Bronchial epithelial cell (primary cell): Measurements from ENCODE around the gene EDC3. TPM values are rescaled to one million over a fixed set of nuclear protein-coding genes. Genes with fewer than 3 reads are reported as not detected.
"Not testable (repeated sequence)": the region's sequence is repeated elsewhere in the genome, so short reads cannot be mapped to it uniquely, and the experiment has no call there.

Experiments
- DNase-seq: peaks from one replicate; pipeline ENCODE4 v3.0.0-alpha.2; 2010; ENCODE audit warnings: low read depth
- FAIRE-seq: peaks from 2 replicates; lab custom pipeline; 2011; peaks lifted over from hg19 to GRCh38; lab: Jason Lieb, UNC
- H3K27me3 ChIP-seq: 2 replicates; pipeline ENCODE4 v1.5.1; 2011; ENCODE audit warnings: low read length; ENCODE audit not compliant: control insufficient read depth, insufficient read depth
- H3K36me3 ChIP-seq: 2 replicates; pipeline ENCODE4 v1.5.1; 2011; ENCODE audit warnings: low read length; ENCODE audit not compliant: control insufficient read depth, insufficient read depth
- H3K4me3 ChIP-seq: 2 replicates; pipeline ENCODE4 v1.5.1; 2011; ENCODE audit warnings: mild to moderate bottlenecking, low read depth, low read length, control low read depth
- CTCF ChIP-seq: IDR thresholded peaks from 2 replicates; pipeline ENCODE4 v1.5.1; 2011; ENCODE audit warnings: mild to moderate bottlenecking, moderate library complexity, low read length, control low read depth, inconsistent platforms; ENCODE audit not compliant: insufficient read depth, severe bottlenecking
- total RNA-seq: library from RNA; depleted of rRNA; stranded (reverse); fragments of >200 nt; gene quantifications from 2 replicates; pipeline ENCODE4 v1.2.1, GENCODE V29; 2014

Gene EDC3
- total RNA-seq, 1 donor from 2014 or later: 6.1 TPM

- H3K36me3 ChIP-seq: peaks cover 41% of the 10 kb centered on the region
Observed at GRCh38 chr15:74630284-74631086, 65.3 kb downstream of the EDC3 start.

GRCh38 chr15:74629696-74630095, 66.1 kb downstream of the EDC3 start:
- FAIRE-seq, H3K4me3 ChIP-seq, DNase-seq, H3K27me3 ChIP-seq: not testable (repeated sequence)
- peaks cover 45% of the 10 kb centered on the region for H3K36me3 ChIP-seq

More at GRCh38 chr15:74630284-74631086, 65.3 kb downstream of the EDC3 start:
- no peak for DNase-seq
- Histone ChIP-seq H3K4me3 (no peak overlapping the region), H3K27me3 (no peaks in the 10 kb centered on the region)
- FAIRE-seq: no peak
- no peak for TF ChIP-seq CTCF

GRCh38 chr15:74628949-74629348, 66.9 kb downstream of the EDC3 start:
- Histone ChIP-seq H3K36me3 (peaks cover 48% of the 10 kb centered on the region), H3K27me3 (no peaks in the 10 kb centered on the region), H3K4me3 (no peak overlapping the region)
- no peak for FAIRE-seq
- no peak for TF ChIP-seq CTCF
- DNase-seq: no peak

- no peak overlapping the region for H3K4me3 ChIP-seq
- no peak for TF ChIP-seq CTCF
- H3K36me3 ChIP-seq: peaks cover 50% of the 10 kb centered on the region
- H3K27me3 ChIP-seq: no peaks in the 10 kb centered on the region
- FAIRE-seq (no peak), DNase-seq (no peak)
Observed at GRCh38 chr15:74628199-74628598, 67.6 kb downstream of the EDC3 start.

GRCh38 chr15:74627766-74628165, 68.1 kb downstream of the EDC3 start:
- no peak overlapping the region for H3K4me3 ChIP-seq
- FAIRE-seq (no peak), DNase-seq (no peak)
- peaks cover 51% of the 10 kb centered on the region for H3K36me3 ChIP-seq
- TF ChIP-seq CTCF: no peak
- H3K27me3 ChIP-seq: no peaks in the 10 kb centered on the region

- TF ChIP-seq CTCF: no peak
- Histone ChIP-seq H3K27me3 (no peaks in the 10 kb centered on the region), H3K4me3 (no peak overlapping the region), H3K36me3 (peaks cover 57% of the 10 kb centered on the region)
- DNase-seq: no peak
- FAIRE-seq: peak; percentile 40
Observed at GRCh38 chr15:74626752-74627692, 68.8 kb downstream of the EDC3 start.
